PFSK-1 (cell line): ENCODE measurements around the gene CCDC85A.

ENCODE experiments used
- FOXP2 ChIP-seq: optimal IDR thresholded peaks from 2 replicates; pipeline ENCODE3; 2011; ENCODE audit warnings: borderline replicate concordance, control low read depth, inconsistent platforms; ENCODE audit not compliant: insufficient read depth; ENCODE audit errors: extremely low read length, extremely low read depth
- POLR2AphosphoS5 ChIP-seq: IDR thresholded peaks from 2 replicates; pipeline ENCODE4 v1.6.1; 2012; ENCODE audit warnings: low read depth, mild to moderate bottlenecking, control low read depth, low read length, moderate library complexity
- SIN3A ChIP-seq: IDR thresholded peaks from 2 replicates; pipeline ENCODE4 v1.6.1; 2012; ENCODE audit warnings: mild to moderate bottlenecking, low read length, moderate library complexity, borderline replicate concordance; ENCODE audit not compliant: insufficient read depth
- TAF1 ChIP-seq: IDR thresholded peaks from 2 replicates; pipeline ENCODE4 v1.6.1; 2012; ENCODE audit warnings: low read length, control low read depth, borderline replicate concordance; ENCODE audit not compliant: insufficient read depth
- TF ChIP-seq, protein P1 (sequence below), 2 experiments: IDR thresholded peaks; 2 replicates each; pipeline versions ENCODE4 v1.6.1 to v1.8.0; 2011 to 2012; ENCODE audit warnings: low read depth in 2 of 2, low read length in 2 of 2, control low read depth in 1 of 2, inconsistent platforms in 1 of 2, mild to moderate bottlenecking in 1 of 2, moderate library complexity in 1 of 2; ENCODE audit not compliant: insufficient read depth in 1 of 2

Gene CCDC85A

DNA sequence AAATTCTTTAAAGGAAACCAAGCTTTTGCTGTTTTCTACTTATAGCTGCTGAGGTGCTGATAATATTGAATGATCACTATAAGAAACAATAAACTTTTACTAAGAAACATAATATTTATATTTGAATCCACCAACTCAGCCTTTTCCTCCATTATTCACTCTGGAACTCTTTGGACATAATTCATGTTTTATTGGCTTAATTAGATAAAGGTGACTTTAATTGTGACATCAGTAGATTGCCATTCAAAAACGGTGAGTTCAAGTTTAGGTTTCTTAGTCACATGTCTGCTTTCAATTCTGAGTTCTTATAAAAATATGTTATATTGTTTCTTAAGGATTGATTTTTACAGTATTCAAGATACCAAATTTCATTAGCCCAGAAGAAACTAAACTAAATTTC is 24.0 kb downstream of the CCDC85A start:
- TF ChIP-seq SIN3A (no peak), TAF1 (no peak), FOXP2 (no peak), POLR2AphosphoS5 (no peak)
- TF ChIP-seq, protein P1, sequence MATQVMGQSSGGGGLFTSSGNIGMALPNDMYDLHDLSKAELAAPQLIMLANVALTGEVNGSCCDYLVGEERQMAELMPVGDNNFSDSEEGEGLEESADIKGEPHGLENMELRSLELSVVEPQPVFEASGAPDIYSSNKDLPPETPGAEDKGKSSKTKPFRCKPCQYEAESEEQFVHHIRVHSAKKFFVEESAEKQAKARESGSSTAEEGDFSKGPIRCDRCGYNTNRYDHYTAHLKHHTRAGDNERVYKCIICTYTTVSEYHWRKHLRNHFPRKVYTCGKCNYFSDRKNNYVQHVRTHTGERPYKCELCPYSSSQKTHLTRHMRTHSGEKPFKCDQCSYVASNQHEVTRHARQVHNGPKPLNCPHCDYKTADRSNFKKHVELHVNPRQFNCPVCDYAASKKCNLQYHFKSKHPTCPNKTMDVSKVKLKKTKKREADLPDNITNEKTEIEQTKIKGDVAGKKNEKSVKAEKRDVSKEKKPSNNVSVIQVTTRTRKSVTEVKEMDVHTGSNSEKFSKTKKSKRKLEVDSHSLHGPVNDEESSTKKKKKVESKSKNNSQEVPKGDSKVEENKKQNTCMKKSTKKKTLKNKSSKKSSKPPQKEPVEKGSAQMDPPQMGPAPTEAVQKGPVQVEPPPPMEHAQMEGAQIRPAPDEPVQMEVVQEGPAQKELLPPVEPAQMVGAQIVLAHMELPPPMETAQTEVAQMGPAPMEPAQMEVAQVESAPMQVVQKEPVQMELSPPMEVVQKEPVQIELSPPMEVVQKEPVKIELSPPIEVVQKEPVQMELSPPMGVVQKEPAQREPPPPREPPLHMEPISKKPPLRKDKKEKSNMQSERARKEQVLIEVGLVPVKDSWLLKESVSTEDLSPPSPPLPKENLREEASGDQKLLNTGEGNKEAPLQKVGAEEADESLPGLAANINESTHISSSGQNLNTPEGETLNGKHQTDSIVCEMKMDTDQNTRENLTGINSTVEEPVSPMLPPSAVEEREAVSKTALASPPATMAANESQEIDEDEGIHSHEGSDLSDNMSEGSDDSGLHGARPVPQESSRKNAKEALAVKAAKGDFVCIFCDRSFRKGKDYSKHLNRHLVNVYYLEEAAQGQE (IDR thresholded peaks at IDR 0.05; ENCODE audit: insufficient read depth in 1 of 2, low read depth in 2 of 2, low read length in 2 of 2) = no peak

GRCh38 chr2:56208380-56208779 is 24.6 kb downstream of the CCDC85A start:
- TF ChIP-seq, protein P1 (IDR thresholded peaks at IDR 0.05; ENCODE audit: insufficient read depth in 1 of 2, low read depth in 2 of 2, low read length in 2 of 2) = no peak
- TF ChIP-seq FOXP2 = no peak
- no peak for TF ChIP-seq TAF1
- no peak for TF ChIP-seq SIN3A
- TF ChIP-seq POLR2AphosphoS5 = no peak

DNA sequence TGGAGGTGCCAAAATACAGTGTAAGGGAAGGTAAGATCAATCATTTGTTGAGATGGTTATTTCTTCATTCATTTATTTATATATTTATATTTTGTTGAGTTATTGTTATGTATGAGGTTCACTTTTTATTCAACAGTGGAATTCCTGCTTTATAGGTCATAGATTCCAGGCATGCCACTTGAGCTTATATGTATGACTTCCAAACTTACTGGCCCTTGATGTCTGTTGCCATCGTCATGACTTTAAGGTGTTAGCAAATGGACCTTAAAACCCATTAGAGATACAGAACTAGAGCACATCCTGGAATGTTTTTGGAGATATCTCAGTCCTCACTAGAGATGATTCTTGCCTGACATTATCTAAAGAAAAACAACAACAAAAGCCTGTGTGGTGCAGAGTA is 25.9 kb downstream of the CCDC85A start:
- TF ChIP-seq FOXP2 = no peak
- no peak for TF ChIP-seq TAF1
- TF ChIP-seq SIN3A = no peak
- TF ChIP-seq, protein P1 (IDR thresholded peaks at IDR 0.05; ENCODE audit: insufficient read depth in 1 of 2, low read depth in 2 of 2, low read length in 2 of 2) = no peak
- TF ChIP-seq POLR2AphosphoS5 = no peak

GRCh38 chr2:56210291-56210690 is 26.5 kb downstream of the CCDC85A start:
- no peak for TF ChIP-seq SIN3A
- TF ChIP-seq, protein P1 (IDR thresholded peaks at IDR 0.05; ENCODE audit: insufficient read depth in 1 of 2, low read depth in 2 of 2, low read length in 2 of 2) = no peak
- no peak for TF ChIP-seq TAF1
- TF ChIP-seq FOXP2 = no peak
- TF ChIP-seq POLR2AphosphoS5 = no peak

GRCh38 chr2:56211048-56211447 is 27.3 kb downstream of the CCDC85A start:
- no peak for TF ChIP-seq FOXP2
- no peak for TF ChIP-seq SIN3A
- TF ChIP-seq POLR2AphosphoS5 = no peak
- TF ChIP-seq, protein P1 (IDR thresholded peaks at IDR 0.05; ENCODE audit: insufficient read depth in 1 of 2, low read depth in 2 of 2, low read length in 2 of 2) = no peak
- no peak for TF ChIP-seq TAF1
